GM12878 (cell line): Measurements from ENCODE around the gene DCN. TPM values are rescaled to one million over a fixed set of nuclear protein-coding genes. Genes with fewer than 3 reads are reported as not detected.

Experiments
- ATAC-seq: fragments of 200-7000 bp; cut with Tn5 transposase; 3 replicates; pipeline ENCODE4 v1.9.1; 2020; ENCODE audit warnings: mild to moderate bottlenecking, moderate library complexity
- BruUV-seq: library from RNA; stranded (reverse); fragments of 400-500 nt; replicated peaks from 2 replicates; lab custom pipeline; 2021; lab: Mats Ljungman, UMichigan
- CTCF ChIA-PET: fragments of 300-600 bp; sonication (Branson Sonifier 250); formaldehyde crosslinking; extraction: SDS; loops from one replicate; lab custom pipeline; 2021; ENCODE audit warnings: inconsistent platforms; lab: Yijun Ruan, JAX
- POLR2A ChIA-PET: fragments of 350-600 bp; formaldehyde crosslinking; extraction: SDS; loops from one replicate; lab custom pipeline; 2021; ENCODE audit warnings: inconsistent platforms; lab: Charles Lee
- RAD21 ChIA-PET: fragments of 300-600 bp; sonication (Branson Sonifier 250); formaldehyde crosslinking; loops from one replicate; lab custom pipeline; 2023; ENCODE audit warnings: antibody characterized with exemption; ENCODE audit not compliant: unreplicated experiment; lab: Charles Lee
- SMC1A ChIA-PET: fragments of 300-600 bp; sonication (Branson Sonifier 250); formaldehyde crosslinking; loops from one replicate; lab custom pipeline; 2023; ENCODE audit not compliant: unreplicated experiment, uncharacterized antibody; lab: Charles Lee
- DNase-seq: peaks from one replicate; pipeline ENCODE4 v3.0.0-alpha.2; 2011; ENCODE audit warnings: low read depth, low spot score
- FAIRE-seq: peaks from 3 replicates; lab custom pipeline; 2011; peaks lifted over from hg19 to GRCh38; lab: Jason Lieb, UNC
- H2AFZ ChIP-seq: 2 replicates; pipeline ENCODE4 v1.6.0; 2011; ENCODE audit warnings: low read depth, low read length, control low read depth; ENCODE audit not compliant: control insufficient read depth
- H3K27ac ChIP-seq: 2 replicates; pipeline ENCODE4 v1.5.1; 2011; ENCODE audit warnings: control low read depth; ENCODE audit not compliant: control insufficient read depth, insufficient read depth
- H3K27me3 ChIP-seq, 2 experiments: replicated peaks in 1 of 2; 2 replicates each; pipeline versions ENCODE4 v1.6.0 to v1.6.1; 2011; ENCODE audit warnings: low read length in 1 of 2; ENCODE audit not compliant: control insufficient read depth in 2 of 2, insufficient read depth in 2 of 2
- H3K36me3 ChIP-seq, 2 experiments: 2 replicates each; pipeline ENCODE4 v1.5.1; 2011; ENCODE audit warnings: low read length in 1 of 2; ENCODE audit not compliant: control insufficient read depth in 2 of 2, insufficient read depth in 2 of 2
- H3K4me1 ChIP-seq: 2 replicates; pipeline ENCODE4 v1.6.1; 2011; ENCODE audit warnings: mild to moderate bottlenecking, low read length, moderate library complexity, mixed read lengths; ENCODE audit not compliant: control insufficient read depth, insufficient read depth
- H3K4me2 ChIP-seq: 2 replicates; pipeline ENCODE4 v1.6.0; 2011; ENCODE audit warnings: control low read depth; ENCODE audit not compliant: control insufficient read depth, insufficient read depth
- H3K4me3 ChIP-seq: fragments of 200-600 bp; sonication (generic); 2 replicates; pipeline ENCODE4 v1.5.1; 2016
- H3K79me2 ChIP-seq: 2 replicates; pipeline ENCODE4 v1.6.0; 2011; ENCODE audit warnings: low read length; ENCODE audit not compliant: control insufficient read depth, insufficient read depth
- H3K9ac ChIP-seq: 2 replicates; pipeline ENCODE4 v1.8.0; 2011; ENCODE audit warnings: low read length, control low read depth, mixed read lengths; ENCODE audit not compliant: control insufficient read depth, insufficient read depth
- H3K9me3 ChIP-seq: replicated peaks from 3 replicates; pipeline ENCODE4 v1.5.1; 2011; ENCODE audit warnings: mild to moderate bottlenecking, low read length; ENCODE audit not compliant: control insufficient read depth, insufficient read depth
- H4K20me1 ChIP-seq: 2 replicates; pipeline ENCODE4 v1.6.0; 2011; ENCODE audit not compliant: control insufficient read depth, insufficient read depth
- CBX3 ChIP-seq: fragments of 200-600 bp; sonication (generic); IDR thresholded peaks from 2 replicates; pipeline ENCODE4 v1.6.1; 2016; ENCODE audit warnings: low read depth, borderline replicate concordance
- CEBPB ChIP-seq, 2 experiments: fragments of 150-350 bp in 1 of 2; IDR thresholded peaks; 2 replicates each; pipeline ENCODE4 v1.6.1; 2012 to 2014; ENCODE audit warnings: low read depth in 2 of 2, low read length in 2 of 2, borderline replicate concordance in 1 of 2, inconsistent platforms in 1 of 2
- CREM ChIP-seq: IDR thresholded peaks from 2 replicates; pipeline ENCODE4 v1.6.1; 2014; ENCODE audit warnings: antibody characterized with exemption, low read depth
- EGR1 ChIP-seq, 2 experiments: IDR thresholded peaks; 1 replicate in 1 of 2; 2 replicates in 1 of 2; pipeline ENCODE4 v1.6.1; 2011 to 2012; ENCODE audit warnings: low read depth in 2 of 2, low read length in 2 of 2, borderline replicate concordance in 1 of 2, mild to moderate bottlenecking in 1 of 2, moderate library complexity in 1 of 2
- HDGF ChIP-seq: fragments of 450-650 bp; IDR thresholded peaks from 2 replicates; pipeline ENCODE4 v1.6.1; 2016; ENCODE audit warnings: antibody characterized with exemption
- IRF4 ChIP-seq: IDR thresholded peaks from 2 replicates; pipeline ENCODE4 v1.6.1; 2011; ENCODE audit warnings: low read depth, low read length
- LARP7 ChIP-seq: fragments of 450-650 bp; IDR thresholded peaks from 2 replicates; pipeline ENCODE4 v1.6.1; 2017; ENCODE audit warnings: mild to moderate bottlenecking
- MEF2A ChIP-seq: IDR thresholded peaks from 2 replicates; pipeline ENCODE4 v1.6.1; 2011; ENCODE audit warnings: low read depth, mild to moderate bottlenecking, low read length, moderate library complexity; ENCODE audit not compliant: insufficient read depth
- NBN ChIP-seq: fragments of 450-650 bp; IDR thresholded peaks from 2 replicates; pipeline ENCODE4 v1.6.1; 2016
- NR2C1 ChIP-seq: fragments of 450-650 bp; IDR thresholded peaks from 2 replicates; pipeline ENCODE4 v1.6.1; 2017; ENCODE audit warnings: antibody characterized with exemption, mild to moderate bottlenecking, moderate library complexity
- NRF1 ChIP-seq: conservative IDR thresholded peaks from 2 replicates; pipeline ENCODE4 v1.6.1; 2011; ENCODE audit warnings: mild to moderate bottlenecking, low read depth, low read length, improper control_type of control experiment
- POLR2A ChIP-seq: IDR thresholded peaks from 2 replicates; pipeline ENCODE4 v1.6.1; 2011; ENCODE audit warnings: low read depth, mild to moderate bottlenecking, low read length
- RAD51 ChIP-seq: fragments of 450-650 bp; IDR thresholded peaks from 2 replicates; pipeline ENCODE4 v1.6.1; 2016; ENCODE audit warnings: moderate library complexity, mild to moderate bottlenecking, inconsistent platforms
- RB1 ChIP-seq: fragments of 450-650 bp; formaldehyde crosslinking; IDR thresholded peaks from 2 replicates; pipeline ENCODE4 v1.6.1; 2017; ENCODE audit warnings: mild to moderate bottlenecking, borderline replicate concordance
- RUNX3 ChIP-seq: IDR thresholded peaks from 2 replicates; pipeline ENCODE4 v1.6.1; 2012; ENCODE audit warnings: low read length, inconsistent platforms
- SPI1 ChIP-seq: IDR thresholded peaks from 2 replicates; pipeline ENCODE4 v1.6.1; 2011; ENCODE audit warnings: low read depth, mild to moderate bottlenecking, low read length, moderate library complexity, borderline replicate concordance; ENCODE audit not compliant: insufficient read depth
- SREBF2 ChIP-seq: IDR thresholded peaks from 2 replicates; pipeline ENCODE4 v1.6.1; 2012; ENCODE audit warnings: mild to moderate bottlenecking, low read length
- ZNF384 ChIP-seq: IDR thresholded peaks from 2 replicates; pipeline ENCODE4 v1.6.1; 2012; ENCODE audit warnings: low read depth, mild to moderate bottlenecking, low read length, improper control_type of control experiment, borderline replicate concordance
- WGBS: methylation state at CpG from one replicate; pipeline ENCODE4 v1.1.6; 2016; ENCODE audit warnings: low lambda C conversion rate; ENCODE audit not compliant: insufficient replicate concordance, insufficient coverage; ENCODE audit errors: missing lambda C conversion rate; 5-methylcytosine and 5-hydroxymethylcytosine counted together
- in situ Hi-C: fragments of 300-500 bp; cut with MboI; formaldehyde crosslinking; loops from 9 replicates; pipeline ENCODE4 v1.14.3; 2018; ENCODE audit warnings: mixed read lengths
- intact Hi-C: fragments of 100-400 bp; cut with micrococcal nuclease; formaldehyde crosslinking; loops from one replicate; pipeline ENCODE4 v1.14.2; 2022; ENCODE audit not compliant: unreplicated experiment
- polyA plus RNA-seq, 11 experiments: library from polyadenylated mRNA; depleted of rRNA in 4 of 11; unstranded in 6 of 11; stranded (reverse) in 5 of 11; fragments of >200 nt; fragmentation: Nextera tagmentation in 4 of 11; fragmentation: Illumina TruSeq in 1 of 11; extraction: Ambion mirVana in 4 of 11; extraction: Trizol in 1 of 11; gene quantifications; 1 replicate in 1 of 11; 2 replicates in 10 of 11; pipeline versions ENCODE4 v1.2.1 to v1.2.3, GENCODE V29; 2011 to 2016; ENCODE audit warnings: inconsistent platforms in 2 of 11, missing spikeins in 2 of 11, low read depth in 1 of 11
- total RNA-seq, 4 experiments: library from RNA; depleted of rRNA in 3 of 4; stranded (reverse); fragments of >200 nt in 3 of 4; fragmentation: Illumina TruSeq in 1 of 4; extraction: Trizol in 1 of 4; gene quantifications; 2 replicates each; pipeline versions ENCODE4 v1.2.1 to v1.2.3, GENCODE V29; 2013 to 2021
- TF ChIP-seq, protein P1 (sequence below): IDR thresholded peaks from 2 replicates; pipeline ENCODE4 v1.6.1; 2012; ENCODE audit warnings: mild to moderate bottlenecking, low read depth, low read length

Gene DCN
- total and polyA plus RNA-seq, 10 of the 15 experiments (the other 5 are each of a cell fraction or from before 2014, with no cell fraction given), result 0.07 to 2.1 (median 0.75) TPM; not detected in 6

DNA sequence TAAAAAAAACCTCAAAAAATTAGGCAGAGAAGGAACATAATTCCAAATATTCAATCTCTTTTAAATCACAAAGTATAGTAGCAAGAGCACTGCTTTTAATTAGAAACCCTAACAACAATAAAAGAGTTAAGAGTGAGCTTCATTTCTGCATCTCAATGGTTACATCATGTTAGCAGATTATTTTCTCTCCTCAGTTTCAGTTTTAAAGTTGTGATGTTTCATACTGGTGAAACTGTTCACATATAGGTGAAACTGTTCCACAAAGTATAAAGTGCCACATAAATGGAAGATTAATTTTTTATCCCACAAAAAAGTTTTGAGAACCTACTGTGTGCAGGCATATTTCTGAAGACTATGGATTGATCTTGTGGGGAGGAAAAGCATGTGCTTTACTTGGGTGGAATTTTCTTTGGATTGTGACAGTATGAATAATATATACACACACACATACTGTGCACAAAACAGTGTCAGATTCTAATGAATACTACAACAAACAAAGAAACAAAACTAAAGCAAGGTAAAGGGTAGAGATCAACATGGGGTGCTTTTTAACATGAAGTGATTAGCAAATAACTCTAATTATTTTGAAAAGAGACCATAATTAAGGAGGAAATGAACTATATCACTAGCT is 88.5 kb downstream of the DCN start:
- Histone ChIP-seq H3K36me3 (no peaks in the 10 kb centered on the region), H3K4me2 (no peak overlapping the region), H3K27ac (no peak overlapping the region), H3K4me3 (no peak overlapping the region), H3K4me1 (no peaks in the 10 kb centered on the region), H3K9me3 (no peaks in the 10 kb centered on the region), H3K79me2 (no peaks in the 10 kb centered on the region), H3K9ac (no peak overlapping the region), H2AFZ (no peak overlapping the region), H4K20me1 (no peaks in the 10 kb centered on the region), H3K27me3 (no peaks in the 10 kb centered on the region)
- ChIA-PET RAD21 (no interaction called here), POLR2A (no interaction called here), SMC1A (no interaction called here), CTCF (interaction anchor here (1.7 kb wide), 1 partner anchor 15 kb away, joined by 7 read pairs; no protein-coding TSS in a partner anchor)
- TF ChIP-seq SREBF2 (no peak), NR2C1 (no peak), CEBPB (IDR thresholded peaks at IDR 0.05; ENCODE audit: borderline replicate concordance in 1 of 2, low read depth in 2 of 2, low read length in 2 of 2) (no peak), POLR2A (no peak), NBN (no peak), CBX3 (no peak), RB1 (no peak), LARP7 (no peak), SPI1 (no peak), NRF1 (no peak)
- ATAC-seq (no peak), DNase-seq (no peak), FAIRE-seq (no peak)
- no TSS peak for BruUV-seq
- intact Hi-C loops (no loop called here), in situ Hi-C loops (no loop called here)

DNA sequence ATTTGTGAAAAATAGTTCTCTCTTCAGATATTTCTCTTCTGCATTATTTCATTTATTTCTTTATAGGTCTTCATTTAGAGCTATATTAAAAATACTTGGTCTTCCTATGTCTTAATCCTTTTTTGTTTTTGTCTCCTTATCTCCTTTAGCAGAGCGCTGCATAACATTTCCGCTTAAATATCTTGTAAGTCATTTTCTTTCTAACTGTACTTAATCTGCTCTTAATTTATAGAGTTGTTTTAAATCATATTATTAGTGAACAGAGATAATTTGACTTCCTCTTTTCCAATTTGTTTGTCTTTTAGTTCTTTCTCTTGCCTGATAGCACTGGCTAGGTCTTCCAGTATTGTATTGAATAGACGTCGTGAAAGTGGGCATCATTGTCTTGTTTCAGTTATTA is 89.3 kb downstream of the DCN start:
- no peak overlapping the region for H2AFZ ChIP-seq
- TF ChIP-seq CREM (no peak), MEF2A (no peak), RUNX3 (no peak), EGR1 (IDR thresholded peaks at IDR 0.05; ENCODE audit: borderline replicate concordance in 1 of 2, low read depth in 2 of 2, low read length in 2 of 2) (no peak), HDGF (no peak), RAD51 (no peak), IRF4 (no peak), ZNF384 (no peak)
- TF ChIP-seq, protein P1, sequence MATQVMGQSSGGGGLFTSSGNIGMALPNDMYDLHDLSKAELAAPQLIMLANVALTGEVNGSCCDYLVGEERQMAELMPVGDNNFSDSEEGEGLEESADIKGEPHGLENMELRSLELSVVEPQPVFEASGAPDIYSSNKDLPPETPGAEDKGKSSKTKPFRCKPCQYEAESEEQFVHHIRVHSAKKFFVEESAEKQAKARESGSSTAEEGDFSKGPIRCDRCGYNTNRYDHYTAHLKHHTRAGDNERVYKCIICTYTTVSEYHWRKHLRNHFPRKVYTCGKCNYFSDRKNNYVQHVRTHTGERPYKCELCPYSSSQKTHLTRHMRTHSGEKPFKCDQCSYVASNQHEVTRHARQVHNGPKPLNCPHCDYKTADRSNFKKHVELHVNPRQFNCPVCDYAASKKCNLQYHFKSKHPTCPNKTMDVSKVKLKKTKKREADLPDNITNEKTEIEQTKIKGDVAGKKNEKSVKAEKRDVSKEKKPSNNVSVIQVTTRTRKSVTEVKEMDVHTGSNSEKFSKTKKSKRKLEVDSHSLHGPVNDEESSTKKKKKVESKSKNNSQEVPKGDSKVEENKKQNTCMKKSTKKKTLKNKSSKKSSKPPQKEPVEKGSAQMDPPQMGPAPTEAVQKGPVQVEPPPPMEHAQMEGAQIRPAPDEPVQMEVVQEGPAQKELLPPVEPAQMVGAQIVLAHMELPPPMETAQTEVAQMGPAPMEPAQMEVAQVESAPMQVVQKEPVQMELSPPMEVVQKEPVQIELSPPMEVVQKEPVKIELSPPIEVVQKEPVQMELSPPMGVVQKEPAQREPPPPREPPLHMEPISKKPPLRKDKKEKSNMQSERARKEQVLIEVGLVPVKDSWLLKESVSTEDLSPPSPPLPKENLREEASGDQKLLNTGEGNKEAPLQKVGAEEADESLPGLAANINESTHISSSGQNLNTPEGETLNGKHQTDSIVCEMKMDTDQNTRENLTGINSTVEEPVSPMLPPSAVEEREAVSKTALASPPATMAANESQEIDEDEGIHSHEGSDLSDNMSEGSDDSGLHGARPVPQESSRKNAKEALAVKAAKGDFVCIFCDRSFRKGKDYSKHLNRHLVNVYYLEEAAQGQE, result no peak

More for the DNA sequence above, 89.3 kb downstream of the DCN start:
- in situ Hi-C loops, result no loop called here
- Histone ChIP-seq H3K4me3 (no peak overlapping the region), H3K79me2 (no peaks in the 10 kb centered on the region), H3K27me3 (no peaks in the 10 kb centered on the region), H3K27ac (no peak overlapping the region), H3K4me2 (no peak overlapping the region), H3K9ac (no peak overlapping the region), H4K20me1 (no peaks in the 10 kb centered on the region), H3K9me3 (no peaks in the 10 kb centered on the region), H3K36me3 (no peaks in the 10 kb centered on the region), H3K4me1 (no peaks in the 10 kb centered on the region)
- DNase-seq (no peak), ATAC-seq (no peak), FAIRE-seq (no peak)
- ChIA-PET RAD21 (no interaction called here), CTCF (interaction anchor here (1.7 kb wide), 1 partner anchor 16 kb away, joined by 7 read pairs; no protein-coding TSS in a partner anchor), POLR2A (no interaction called here), SMC1A (no interaction called here)
- no TSS peak for BruUV-seq
- intact Hi-C loops, result no loop called here
- WGBS, result 50% methylated on average over 4 of the region's 4 CpGs
